ENCODE measurements around the gene MYNN. TPM values are rescaled to one million over a fixed set of nuclear protein-coding genes. Genes with fewer than 3 reads are reported as not detected.

Gene MYNN
- total RNA-seq, 1 donor from 2014 or later: 20.4 TPM

- Histone ChIP-seq H3K9ac (ENCODE audit: low read depth in 1 of 3, low read length in 3 of 3) (no peak overlapping the region), H3K4me1 (ENCODE audit: control insufficient read depth in 3 of 3, insufficient read depth in 3 of 3, low read length in 3 of 3) (no peaks in the 10 kb centered on the region), H3K27ac (ENCODE audit: low read depth, low read length) (no peak overlapping the region), H3K36me3 (ENCODE audit: control insufficient read depth in 3 of 3, insufficient read depth in 3 of 3, low read length in 3 of 3) (no peaks in the 10 kb centered on the region), H3K27me3 (ENCODE audit: control insufficient read depth in 3 of 3, insufficient read depth in 3 of 3, low read length in 3 of 3) (peaks cover 0 to 7% (median 5%) of the 10 kb centered on the region in 3 donors), H3K4me3 (ENCODE audit: low read length in 3 of 3) (no peak overlapping the region), H3K9me3 (ENCODE audit: control insufficient read depth in 3 of 3, low read length in 3 of 3) (no peaks in the 10 kb centered on the region)
These were observed 49.8 kb downstream of the MYNN start for GRCh38 chr3:169822983-169823382.

GRCh38 chr3:169825316-169825715 is 52.1 kb downstream of the MYNN start:
- no peaks in the 10 kb centered on the region for H3K4me1 ChIP-seq (ENCODE audit: control insufficient read depth in 3 of 3, insufficient read depth in 3 of 3, low read length in 3 of 3)
- peaks cover 0 to 3% (median 3%) of the 10 kb centered on the region in 3 donors for H3K27me3 ChIP-seq (ENCODE audit: control insufficient read depth in 3 of 3, insufficient read depth in 3 of 3, low read length in 3 of 3)
- no peak overlapping the region for H3K4me3 ChIP-seq (ENCODE audit: low read length in 3 of 3)
- H3K9ac ChIP-seq (ENCODE audit: low read depth in 1 of 3, low read length in 3 of 3): no peak overlapping the region
- no peaks in the 10 kb centered on the region for H3K9me3 ChIP-seq (ENCODE audit: control insufficient read depth in 3 of 3, low read length in 3 of 3)
- no peak overlapping the region for H3K27ac ChIP-seq (ENCODE audit: low read depth, low read length)
- H3K36me3 ChIP-seq (ENCODE audit: control insufficient read depth in 3 of 3, insufficient read depth in 3 of 3, low read length in 3 of 3): no peaks in the 10 kb centered on the region

GRCh38 chr3:169827712-169828111 is 54.5 kb downstream of the MYNN start:
- Histone ChIP-seq H3K9ac (ENCODE audit: low read depth in 1 of 3, low read length in 3 of 3) (no peak overlapping the region), H3K27me3 (ENCODE audit: control insufficient read depth in 3 of 3, insufficient read depth in 3 of 3, low read length in 3 of 3) (peaks cover 0 to 2% (median 0%) of the 10 kb centered on the region in 3 donors), H3K4me3 (ENCODE audit: low read length in 3 of 3) (no peak overlapping the region), H3K36me3 (ENCODE audit: control insufficient read depth in 3 of 3, insufficient read depth in 3 of 3, low read length in 3 of 3) (no peaks in the 10 kb centered on the region), H3K9me3 (ENCODE audit: control insufficient read depth in 3 of 3, low read length in 3 of 3) (no peaks in the 10 kb centered on the region), H3K4me1 (ENCODE audit: control insufficient read depth in 3 of 3, insufficient read depth in 3 of 3, low read length in 3 of 3) (no peaks in the 10 kb centered on the region), H3K27ac (ENCODE audit: low read depth, low read length) (no peak overlapping the region)

- H3K4me3 ChIP-seq (ENCODE audit: low read length in 3 of 3): no peak overlapping the region
- H3K27ac ChIP-seq (ENCODE audit: low read depth, low read length): no peak overlapping the region
- no peak overlapping the region for H3K9ac ChIP-seq (ENCODE audit: low read depth in 1 of 3, low read length in 3 of 3)
- H3K4me1 ChIP-seq (ENCODE audit: control insufficient read depth in 3 of 3, insufficient read depth in 3 of 3, low read length in 3 of 3): no peaks in the 10 kb centered on the region
- H3K9me3 ChIP-seq (ENCODE audit: control insufficient read depth in 3 of 3, low read length in 3 of 3): no peaks in the 10 kb centered on the region
- H3K36me3 ChIP-seq (ENCODE audit: control insufficient read depth in 3 of 3, insufficient read depth in 3 of 3, low read length in 3 of 3): no peaks in the 10 kb centered on the region
- no peaks in the 10 kb centered on the region for H3K27me3 ChIP-seq (ENCODE audit: control insufficient read depth in 3 of 3, insufficient read depth in 3 of 3, low read length in 3 of 3)
These were observed 62.3 kb downstream of the MYNN start for GRCh38 chr3:169835533-169835932.

GRCh38 chr3:169836078-169836941 is 63.1 kb downstream of the MYNN start:
- Histone ChIP-seq H3K9me3 (ENCODE audit: control insufficient read depth in 3 of 3, low read length in 3 of 3) (no peaks in the 10 kb centered on the region), H3K4me1 (ENCODE audit: control insufficient read depth in 3 of 3, insufficient read depth in 3 of 3, low read length in 3 of 3) (no peaks in the 10 kb centered on the region), H3K27ac (ENCODE audit: low read depth, low read length) (no peak overlapping the region), H3K4me3 (ENCODE audit: low read length in 3 of 3) (no peak overlapping the region), H3K9ac (ENCODE audit: low read depth in 1 of 3, low read length in 3 of 3) (no peak overlapping the region), H3K36me3 (ENCODE audit: control insufficient read depth in 3 of 3, insufficient read depth in 3 of 3, low read length in 3 of 3) (no peaks in the 10 kb centered on the region), H3K27me3 (ENCODE audit: control insufficient read depth in 3 of 3, insufficient read depth in 3 of 3, low read length in 3 of 3) (no peaks in the 10 kb centered on the region)

GRCh38 chr3:169836942-169837275 is 63.7 kb downstream of the MYNN start:
- Histone ChIP-seq H3K9me3 (ENCODE audit: control insufficient read depth in 3 of 3, low read length in 3 of 3) (no peaks in the 10 kb centered on the region), H3K4me3 (ENCODE audit: low read length in 3 of 3) (no peak overlapping the region), H3K27me3 (ENCODE audit: control insufficient read depth in 3 of 3, insufficient read depth in 3 of 3, low read length in 3 of 3) (no peaks in the 10 kb centered on the region), H3K27ac (ENCODE audit: low read depth, low read length) (no peak overlapping the region), H3K36me3 (ENCODE audit: control insufficient read depth in 3 of 3, insufficient read depth in 3 of 3, low read length in 3 of 3) (no peaks in the 10 kb centered on the region), H3K4me1 (ENCODE audit: control insufficient read depth in 3 of 3, insufficient read depth in 3 of 3, low read length in 3 of 3) (no peaks in the 10 kb centered on the region), H3K9ac (ENCODE audit: low read depth in 1 of 3, low read length in 3 of 3) (no peak overlapping the region)

- Histone ChIP-seq H3K27me3 (ENCODE audit: control insufficient read depth in 3 of 3, insufficient read depth in 3 of 3, low read length in 3 of 3) (no peaks in the 10 kb centered on the region), H3K4me1 (ENCODE audit: control insufficient read depth in 3 of 3, insufficient read depth in 3 of 3, low read length in 3 of 3) (no peaks in the 10 kb centered on the region), H3K4me3 (ENCODE audit: low read length in 3 of 3) (no peak overlapping the region), H3K27ac (ENCODE audit: low read depth, low read length) (no peak overlapping the region), H3K36me3 (ENCODE audit: control insufficient read depth in 3 of 3, insufficient read depth in 3 of 3, low read length in 3 of 3) (no peaks in the 10 kb centered on the region), H3K9me3 (ENCODE audit: control insufficient read depth in 3 of 3, low read length in 3 of 3) (no peaks in the 10 kb centered on the region), H3K9ac (ENCODE audit: low read depth in 1 of 3, low read length in 3 of 3) (no peak overlapping the region)
These were observed 65.4 kb downstream of the MYNN start for GRCh38 chr3:169838511-169839030.

Other genes starting within 250 kb of the MYNN start
- 16.2 TPM for gene MECOM, start 109.7 kb upstream of the MYNN start, total RNA-seq
- 104 TPM for gene TERC, start 8.3 kb upstream of the MYNN start, total RNA-seq
- gene ACTRT3, start 3.8 kb upstream of the MYNN start, total RNA-seq: 1.6 TPM
- not detected for gene LRRIQ4, start 39.5 kb downstream of the MYNN start, total RNA-seq
- 3.1 TPM for gene LRRC34, start 39.5 kb downstream of the MYNN start, total RNA-seq
- not detected for gene LRRC31, start 96.5 kb downstream of the MYNN start, total RNA-seq
- gene SAMD7, start 138.2 kb downstream of the MYNN start, total RNA-seq: not detected
- gene SEC62, start 193.4 kb downstream of the MYNN start, total RNA-seq: 25.1 TPM